ENCODE results near the gene RHBDF2.

RHBDF2 gene

GRCh38 chr17:76447931-76448652 lies 53.1 kb downstream of the RHBDF2 start:
- no peak overlapping the region for H2AK5ac ChIP-seq (ENCODE audit: low read length)
- H4K91ac ChIP-seq (ENCODE audit: low read depth, low read length), result no peak overlapping the region
- no peak overlapping the region for H3K23ac ChIP-seq (ENCODE audit: low read length)
- H2BK12ac ChIP-seq (ENCODE audit: low read length), result no peak overlapping the region
- H3K4me1 ChIP-seq (ENCODE audit: control insufficient read depth in 1 of 2, insufficient read depth in 2 of 2, low read length in 2 of 2), result peaks cover 11 to 16% of the 10 kb centered on the region in 2 experiments
- H3K27me3 ChIP-seq (ENCODE audit: insufficient read depth, low read length), result no peaks in the 10 kb centered on the region
- DNase-seq, result no peak
- no peak overlapping the region for H3K4me2 ChIP-seq (ENCODE audit: low read length)
- H3K27ac ChIP-seq (ENCODE audit: low read depth, low read length), result no peak overlapping the region
- no peak overlapping the region for H2AFZ ChIP-seq (ENCODE audit: insufficient read depth, low read length, poor library complexity)
- no peak overlapping the region for H3K4ac ChIP-seq (ENCODE audit: low read depth, low read length)
- no peak overlapping the region for H4K8ac ChIP-seq (ENCODE audit: low read depth, low read length)
- H3K14ac ChIP-seq (ENCODE audit: low read length), result no peak overlapping the region
- H3K18ac ChIP-seq (ENCODE audit: low read length), result no peak overlapping the region
- no peak overlapping the region for H3K9ac ChIP-seq (ENCODE audit: low read length)
- no peaks in the 10 kb centered on the region for H3K36me3 ChIP-seq (ENCODE audit: control insufficient read depth in 1 of 2, insufficient read depth in 2 of 2, low read length in 2 of 2)
- H2BK120ac ChIP-seq (ENCODE audit: insufficient read depth, low read length, poor library complexity), result no peak overlapping the region
- H3K79me2 ChIP-seq (ENCODE audit: control insufficient read depth, insufficient read depth, low read length, poor library complexity), result peaks cover 6% of the 10 kb centered on the region
- H4K12ac ChIP-seq (ENCODE audit: low read depth, low read length), result no peak overlapping the region
- peaks cover 3% of the 10 kb centered on the region for H3K79me1 ChIP-seq (ENCODE audit: low read length)
- H3K9me3 ChIP-seq (ENCODE audit: insufficient read depth, low read depth, low read length), result peaks cover 2% of the 10 kb centered on the region
- no peak overlapping the region for H2BK5ac ChIP-seq (ENCODE audit: low read depth, low read length, poor library complexity)
- H3K4me3 ChIP-seq (ENCODE audit: low read depth, low read length), result no peak overlapping the region
- no CpG with 5 or more reads among the region's 7 CpGs for WGBS (ENCODE audit: extremely low coverage, insufficient coverage, insufficient read length)

- no peak overlapping the region for H3K14ac ChIP-seq (ENCODE audit: low read length)
- no peak overlapping the region for H3K4ac ChIP-seq (ENCODE audit: low read depth, low read length)
- no peak overlapping the region for H2BK120ac ChIP-seq (ENCODE audit: insufficient read depth, low read length, poor library complexity)
- H3K23ac ChIP-seq (ENCODE audit: low read length), result no peak overlapping the region
- no peak overlapping the region for H4K91ac ChIP-seq (ENCODE audit: low read depth, low read length)
- peak overlapping the region; percentile 30 for H3K4me2 ChIP-seq (ENCODE audit: low read length)
- no peak overlapping the region for H2BK12ac ChIP-seq (ENCODE audit: low read length)
- no peak overlapping the region for H2AFZ ChIP-seq (ENCODE audit: insufficient read depth, low read length, poor library complexity)
- H3K27me3 ChIP-seq (ENCODE audit: insufficient read depth, low read length), result no peaks in the 10 kb centered on the region
- WGBS (ENCODE audit: extremely low coverage, insufficient coverage, insufficient read length), result no CpG with 5 or more reads among the region's 9 CpGs
- no peak overlapping the region for H3K9ac ChIP-seq (ENCODE audit: low read length)
- H2BK5ac ChIP-seq (ENCODE audit: low read depth, low read length, poor library complexity), result no peak overlapping the region
- no peaks in the 10 kb centered on the region for H3K79me1 ChIP-seq (ENCODE audit: low read length)
- H2AK5ac ChIP-seq (ENCODE audit: low read length), result no peak overlapping the region
- H3K9me3 ChIP-seq (ENCODE audit: insufficient read depth, low read depth, low read length), result no peaks in the 10 kb centered on the region
- DNase-seq, result peak; percentile 82
- H3K79me2 ChIP-seq (ENCODE audit: control insufficient read depth, insufficient read depth, low read length, poor library complexity), result no peaks in the 10 kb centered on the region
- H3K4me3 ChIP-seq (ENCODE audit: low read depth, low read length), result no peak overlapping the region
- no peak overlapping the region for H4K12ac ChIP-seq (ENCODE audit: low read depth, low read length)
- no peak overlapping the region for H4K8ac ChIP-seq (ENCODE audit: low read depth, low read length)
- no peaks in the 10 kb centered on the region for H3K36me3 ChIP-seq (ENCODE audit: control insufficient read depth in 1 of 2, insufficient read depth in 2 of 2, low read length in 2 of 2)
- no peak overlapping the region for H3K18ac ChIP-seq (ENCODE audit: low read length)
- H3K27ac ChIP-seq (ENCODE audit: low read depth, low read length), result no peak overlapping the region
- peaks cover 9 to 14% of the 10 kb centered on the region in 2 experiments for H3K4me1 ChIP-seq (ENCODE audit: control insufficient read depth in 1 of 2, insufficient read depth in 2 of 2, low read length in 2 of 2)
Measured at GRCh38 chr17:76446449-76447231, 54.6 kb downstream of the RHBDF2 start.

- no peak for DNase-seq
- Histone ChIP-seq H3K27me3 (ENCODE audit: insufficient read depth, low read length) (no peaks in the 10 kb centered on the region), H3K36me3 (ENCODE audit: control insufficient read depth in 1 of 2, insufficient read depth in 2 of 2, low read length in 2 of 2) (no peaks in the 10 kb centered on the region), H4K12ac (ENCODE audit: low read depth, low read length) (no peak overlapping the region), H4K8ac (ENCODE audit: low read depth, low read length) (no peak overlapping the region), H3K27ac (ENCODE audit: low read depth, low read length) (no peak overlapping the region), H3K79me1 (ENCODE audit: low read length) (no peaks in the 10 kb centered on the region), H2BK120ac (ENCODE audit: insufficient read depth, low read length, poor library complexity) (no peak overlapping the region), H3K4me2 (ENCODE audit: low read length) (peak overlapping the region; percentile 14), H3K4me3 (ENCODE audit: low read depth, low read length) (no peak overlapping the region), H3K23ac (ENCODE audit: low read length) (no peak overlapping the region), H4K91ac (ENCODE audit: low read depth, low read length) (no peak overlapping the region), H2BK12ac (ENCODE audit: low read length) (no peak overlapping the region), H3K4ac (ENCODE audit: low read depth, low read length) (peak overlapping the region; percentile 34), H2BK5ac (ENCODE audit: low read depth, low read length, poor library complexity) (no peak overlapping the region), H3K18ac (ENCODE audit: low read length) (no peak overlapping the region), H2AK5ac (ENCODE audit: low read length) (no peak overlapping the region), H3K79me2 (ENCODE audit: control insufficient read depth, insufficient read depth, low read length, poor library complexity) (no peaks in the 10 kb centered on the region), H2AFZ (ENCODE audit: insufficient read depth, low read length, poor library complexity) (no peak overlapping the region), H3K9ac (ENCODE audit: low read length) (no peak overlapping the region), H3K9me3 (ENCODE audit: insufficient read depth, low read depth, low read length) (no peaks in the 10 kb centered on the region), H3K14ac (ENCODE audit: low read length) (no peak overlapping the region), H3K4me1 (ENCODE audit: control insufficient read depth in 1 of 2, insufficient read depth in 2 of 2, low read length in 2 of 2) (peaks cover 9 to 14% of the 10 kb centered on the region in 2 experiments)
- no CpG with 5 or more reads among the region's 10 CpGs for WGBS (ENCODE audit: extremely low coverage, insufficient coverage, insufficient read length)
Measured at GRCh38 chr17:76445697-76446448, 55.4 kb downstream of the RHBDF2 start.

GRCh38 chr17:76444518-76445311 lies 56.5 kb downstream of the RHBDF2 start:
- no CpG with 5 or more reads among the region's 9 CpGs for WGBS (ENCODE audit: extremely low coverage, insufficient coverage, insufficient read length)

More at GRCh38 chr17:76444518-76445311, 56.5 kb downstream of the RHBDF2 start:
- no peak overlapping the region for H2AFZ ChIP-seq (ENCODE audit: insufficient read depth, low read length, poor library complexity)
- H3K4me2 ChIP-seq (ENCODE audit: low read length), result no peak overlapping the region
- H2AK5ac ChIP-seq (ENCODE audit: low read length), result no peak overlapping the region
- no peaks in the 10 kb centered on the region for H3K79me1 ChIP-seq (ENCODE audit: low read length)
- DNase-seq, result no peak
- no peak overlapping the region for H3K9ac ChIP-seq (ENCODE audit: low read length)
- no peak overlapping the region for H4K91ac ChIP-seq (ENCODE audit: low read depth, low read length)
- H3K23ac ChIP-seq (ENCODE audit: low read length), result no peak overlapping the region
- H3K79me2 ChIP-seq (ENCODE audit: control insufficient read depth, insufficient read depth, low read length, poor library complexity), result no peaks in the 10 kb centered on the region
- peaks cover 9 to 14% of the 10 kb centered on the region in 2 experiments for H3K4me1 ChIP-seq (ENCODE audit: control insufficient read depth in 1 of 2, insufficient read depth in 2 of 2, low read length in 2 of 2)
- H2BK5ac ChIP-seq (ENCODE audit: low read depth, low read length, poor library complexity), result no peak overlapping the region
- H3K27ac ChIP-seq (ENCODE audit: low read depth, low read length), result no peak overlapping the region
- no peak overlapping the region for H4K12ac ChIP-seq (ENCODE audit: low read depth, low read length)
- H3K27me3 ChIP-seq (ENCODE audit: insufficient read depth, low read length), result no peaks in the 10 kb centered on the region
- no peak overlapping the region for H3K14ac ChIP-seq (ENCODE audit: low read length)
- no peaks in the 10 kb centered on the region for H3K9me3 ChIP-seq (ENCODE audit: insufficient read depth, low read depth, low read length)
- H2BK12ac ChIP-seq (ENCODE audit: low read length), result no peak overlapping the region
- H3K18ac ChIP-seq (ENCODE audit: low read length), result no peak overlapping the region
- H4K8ac ChIP-seq (ENCODE audit: low read depth, low read length), result no peak overlapping the region
- no peak overlapping the region for H3K4me3 ChIP-seq (ENCODE audit: low read depth, low read length)
- H2BK120ac ChIP-seq (ENCODE audit: insufficient read depth, low read length, poor library complexity), result no peak overlapping the region
- H3K4ac ChIP-seq (ENCODE audit: low read depth, low read length), result no peak overlapping the region
- no peaks in the 10 kb centered on the region for H3K36me3 ChIP-seq (ENCODE audit: control insufficient read depth in 1 of 2, insufficient read depth in 2 of 2, low read length in 2 of 2)

Data from trophoblast cell (in vitro differentiated cells and primary cell).